Stimulated activated memory B cell treated with anti-CD40 and anti-IgM and Interleukin-4, amounts not matched to agents 10 μg/mL and 1 μg/mL and 100 μg/mL, for 72 hours (primary cell): Measurements from ENCODE around the gene TSC22D3.
A peak's percentile ranks its signal among the peaks of the same experiment; 100 is the strongest.

Experiments used
- ATAC-seq: fragments of 150-1000 bp; cut with Tn5 transposase; 2 replicates; pipeline ENCODE4 v1.10.0; 2021
- H3K27ac Mint-ChIP-seq: one replicate; pipeline ENCODE4 v1.8.0; 2022; ENCODE audit warnings: mild to moderate bottlenecking, mixed read lengths
- H3K27me3 Mint-ChIP-seq: one replicate; pipeline ENCODE4 v1.8.0; 2022; ENCODE audit warnings: mixed read lengths
- H3K36me3 Mint-ChIP-seq: one replicate; pipeline ENCODE4 v1.8.0; 2022; ENCODE audit warnings: mixed read lengths
- H3K4me1 Mint-ChIP-seq: one replicate; pipeline ENCODE4 v1.8.0; 2022; ENCODE audit warnings: mixed read lengths
- H3K4me3 Mint-ChIP-seq: one replicate; pipeline ENCODE4 v1.8.0; 2022; ENCODE audit warnings: mild to moderate bottlenecking, moderate library complexity, mixed read lengths
- H3K9me3 Mint-ChIP-seq: one replicate; pipeline ENCODE4 v1.8.0; 2022; ENCODE audit warnings: mixed read lengths

Gene TSC22D3

DNA sequence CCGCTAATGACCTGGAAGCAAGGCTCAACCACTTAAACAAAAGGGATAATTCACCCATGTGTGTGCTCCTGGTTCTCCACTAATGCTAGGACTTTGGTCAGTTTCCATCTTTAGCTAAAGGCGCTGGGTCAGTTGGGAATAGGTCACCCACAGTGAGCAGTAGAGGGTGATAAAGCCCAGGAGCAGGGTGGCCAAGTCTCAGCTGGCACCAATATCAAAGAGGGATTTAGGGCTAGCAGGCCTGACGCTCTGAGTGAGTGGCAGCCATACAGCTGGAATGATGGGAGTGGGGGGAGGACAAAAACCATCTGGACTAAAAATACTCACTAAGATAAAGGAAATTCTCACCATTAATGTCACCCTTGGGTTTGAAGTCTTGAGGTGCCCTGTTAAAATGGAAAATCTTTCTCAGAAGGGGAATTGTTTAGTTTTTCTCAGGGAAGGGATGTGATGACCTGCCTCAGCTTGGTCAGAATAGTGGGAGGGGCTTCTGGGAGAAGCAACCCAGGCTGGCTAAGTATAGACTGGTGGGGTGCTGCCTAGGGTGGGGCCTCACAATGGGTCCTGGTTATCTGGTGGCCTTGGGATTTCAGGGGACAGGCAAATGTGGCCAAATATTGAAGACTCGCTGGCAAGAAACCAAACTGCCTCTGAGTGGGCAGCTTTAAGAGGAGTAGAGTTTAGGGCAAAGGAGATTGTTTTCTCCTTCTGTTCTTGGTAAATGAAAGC lies 47.1 kb downstream of the TSC22D3 start:
- ATAC-seq: no peak
- Mint-ChIP-seq H3K4me1 (peaks cover 11% of the 10 kb centered on the region), H3K4me3 (no peak overlapping the region)

DNA sequence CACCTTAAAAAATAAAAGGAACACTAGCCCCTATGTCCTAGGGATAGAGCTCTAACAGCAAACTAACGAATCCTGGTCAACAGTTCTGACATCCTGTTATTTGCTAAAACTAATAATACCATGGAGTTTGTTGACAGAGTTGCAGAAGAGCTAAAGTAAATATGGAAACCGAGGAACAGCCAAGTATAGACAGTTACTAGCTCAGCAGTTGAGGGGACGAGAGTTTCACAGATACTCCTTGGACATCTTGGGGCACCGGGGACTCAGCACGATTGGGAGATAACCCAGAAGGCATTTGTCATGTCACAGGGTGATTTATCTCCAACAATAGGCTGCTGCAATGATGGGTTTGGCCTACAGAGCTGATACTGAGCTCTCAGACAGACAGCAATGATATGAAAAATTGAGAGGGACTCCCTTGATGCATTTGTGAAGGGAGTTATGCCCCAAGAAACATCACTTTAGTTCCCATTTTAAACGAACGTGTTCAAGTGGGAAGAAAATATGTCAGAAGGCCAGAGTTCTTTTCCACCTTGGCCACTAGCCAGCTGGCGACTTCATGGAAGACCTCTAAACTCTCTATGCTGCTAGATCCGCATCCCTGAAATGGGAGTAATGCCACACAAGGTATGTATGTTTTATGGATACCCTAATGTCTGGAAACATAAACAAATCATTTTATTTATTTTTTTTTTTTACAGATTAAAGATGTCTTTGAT lies 48.6 kb downstream of the TSC22D3 start:
- Mint-ChIP-seq H3K27ac (no peak overlapping the region), H3K27me3 (no peaks in the 10 kb centered on the region), H3K4me3 (no peak overlapping the region), H3K4me1 (peaks cover 9% of the 10 kb centered on the region), H3K36me3 (no peaks in the 10 kb centered on the region), H3K9me3 (no peaks in the 10 kb centered on the region)
- ATAC-seq: no peak

More for the DNA sequence above, 47.1 kb downstream of the TSC22D3 start:
- Mint-ChIP-seq H3K27ac (peak overlapping the region; percentile 49), H3K27me3 (no peaks in the 10 kb centered on the region), H3K9me3 (no peaks in the 10 kb centered on the region), H3K36me3 (no peaks in the 10 kb centered on the region)

DNA sequence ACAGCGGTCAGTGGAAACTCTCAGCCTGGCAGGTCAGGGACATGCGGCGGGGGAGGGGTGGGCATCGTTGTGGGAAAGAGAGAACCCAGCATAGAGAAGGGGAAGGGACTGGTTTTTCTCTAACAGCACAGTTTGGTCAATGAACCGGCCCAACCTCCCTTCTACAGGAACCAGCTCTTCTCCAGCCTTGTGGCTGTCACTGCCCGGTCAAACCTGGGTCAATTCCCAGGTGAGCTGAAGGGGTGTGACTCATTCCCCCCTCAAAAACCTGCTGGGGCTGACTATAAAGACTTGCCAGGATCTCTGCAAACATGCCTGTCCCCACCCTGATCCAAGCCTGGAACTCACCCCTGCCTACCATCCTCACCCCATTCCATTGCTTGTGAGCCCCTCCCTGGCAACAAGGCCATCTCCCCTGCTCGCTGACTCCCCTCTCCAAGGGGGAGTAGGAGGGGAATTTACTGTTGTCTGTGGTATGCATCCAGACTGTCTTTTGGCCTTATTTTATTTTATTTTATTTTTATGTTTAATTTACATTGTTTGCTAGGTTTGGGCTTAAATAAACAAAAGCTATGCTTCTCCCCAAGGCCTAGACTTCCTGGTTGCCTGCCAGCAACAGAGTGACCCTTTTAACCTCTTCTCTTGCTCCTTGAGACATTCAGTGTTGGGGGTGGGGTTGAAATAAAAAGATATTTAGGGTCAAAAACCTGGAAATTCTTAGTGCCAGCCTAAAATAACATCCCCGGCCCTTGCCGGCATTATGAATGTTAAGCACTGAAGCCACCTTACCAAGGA lies 49.6 kb downstream of the TSC22D3 start:
- no peaks in the 10 kb centered on the region for H3K27me3 Mint-ChIP-seq

DNA sequence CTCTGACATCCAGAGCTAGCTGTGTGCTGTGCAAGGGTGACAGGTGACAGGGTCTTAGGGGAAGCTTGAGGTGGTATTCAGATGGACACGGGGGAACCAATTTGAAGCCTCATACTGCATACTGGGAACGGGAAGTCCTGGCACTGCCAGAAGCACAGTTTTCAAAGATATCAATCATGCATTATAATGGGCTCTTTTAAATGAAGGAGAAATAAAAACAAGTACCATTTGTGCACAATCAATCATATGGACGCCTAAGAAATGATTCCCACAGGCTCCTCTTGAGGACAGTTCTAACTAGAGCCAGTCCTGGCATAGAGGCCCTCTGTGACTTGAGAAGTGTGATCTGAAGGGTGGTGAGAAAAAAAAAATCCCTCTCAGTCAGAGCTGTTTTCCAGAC lies 50.9 kb downstream of the TSC22D3 start:
- H3K27ac Mint-ChIP-seq: no peak overlapping the region
- peaks cover 23% of the 10 kb centered on the region for H3K4me1 Mint-ChIP-seq
- no peaks in the 10 kb centered on the region for H3K36me3 Mint-ChIP-seq
- H3K4me3 Mint-ChIP-seq: no peak overlapping the region
- H3K9me3 Mint-ChIP-seq: no peaks in the 10 kb centered on the region
- H3K27me3 Mint-ChIP-seq: no peaks in the 10 kb centered on the region
- ATAC-seq: no peak

More for the DNA sequence above, 49.6 kb downstream of the TSC22D3 start:
- Mint-ChIP-seq H3K36me3 (no peaks in the 10 kb centered on the region), H3K9me3 (no peaks in the 10 kb centered on the region), H3K4me1 (peaks cover 19% of the 10 kb centered on the region), H3K4me3 (no peak overlapping the region), H3K27ac (no peak overlapping the region)
- ATAC-seq: no peak

DNA sequence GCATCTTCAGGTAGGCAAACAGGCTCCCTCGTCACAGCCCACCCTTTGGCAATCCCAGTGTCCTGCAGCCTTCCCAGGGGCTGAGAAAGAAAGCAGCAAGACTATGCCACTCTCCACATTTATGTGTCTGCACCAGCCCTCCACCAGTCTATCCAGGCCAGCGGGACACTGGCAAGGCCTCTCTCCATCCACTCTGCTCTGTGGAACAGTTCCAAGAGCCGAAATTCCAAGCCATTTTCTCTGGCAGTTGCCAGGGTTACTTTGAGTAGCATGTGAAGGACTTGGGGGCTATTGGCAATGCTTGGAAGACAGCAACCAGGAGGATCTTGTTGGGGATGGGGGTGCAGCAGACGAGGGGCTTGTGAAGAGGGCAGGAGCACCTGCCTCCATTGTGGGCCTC lies 52.1 kb downstream of the TSC22D3 start:
- Mint-ChIP-seq H3K4me3 (no peak overlapping the region), H3K9me3 (no peaks in the 10 kb centered on the region), H3K4me1 (peaks cover 30% of the 10 kb centered on the region), H3K27me3 (no peaks in the 10 kb centered on the region), H3K27ac (peak overlapping the region; percentile 61), H3K36me3 (no peaks in the 10 kb centered on the region)
- ATAC-seq: no peak

DNA sequence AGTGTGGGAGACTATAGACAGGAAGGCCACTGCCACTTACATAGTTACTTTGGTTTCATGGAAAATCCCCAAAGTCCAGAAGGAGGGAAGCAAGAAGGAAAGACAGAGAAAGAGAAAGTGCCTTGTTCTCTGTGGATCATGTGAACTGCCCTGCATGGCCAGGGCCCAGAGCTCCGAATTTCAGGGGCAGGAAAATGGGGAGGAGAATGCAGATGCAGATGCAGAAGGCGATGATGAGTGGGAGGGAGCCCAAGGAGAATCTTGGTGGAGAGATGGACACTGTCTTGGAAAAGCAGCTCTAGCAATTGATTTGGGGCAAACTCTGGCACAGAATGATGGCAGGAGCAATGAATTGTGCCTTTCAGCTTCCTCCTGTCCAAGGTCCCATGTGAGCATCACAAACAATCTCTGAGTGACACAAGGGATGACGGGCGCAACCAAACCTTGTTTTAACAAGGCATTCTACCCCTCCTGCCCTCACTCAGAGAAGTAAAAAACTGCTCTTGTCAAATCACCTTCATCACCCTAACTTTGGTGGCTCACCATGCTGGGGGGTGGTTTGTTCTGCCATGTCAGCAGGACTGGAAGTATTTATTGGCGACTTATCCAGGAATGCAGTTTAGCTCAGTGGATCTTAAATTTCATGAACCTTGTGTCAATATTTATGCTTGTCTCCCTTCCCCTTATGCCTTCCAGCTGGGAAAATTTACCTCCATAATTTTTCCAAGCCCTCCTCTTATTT lies 53.5 kb downstream of the TSC22D3 start:
- Mint-ChIP-seq H3K27ac (peak overlapping the region; percentile 82), H3K9me3 (no peaks in the 10 kb centered on the region), H3K4me1 (peaks cover 42% of the 10 kb centered on the region), H3K36me3 (no peaks in the 10 kb centered on the region), H3K4me3 (no peak overlapping the region), H3K27me3 (no peaks in the 10 kb centered on the region)
- no peak for ATAC-seq

DNA sequence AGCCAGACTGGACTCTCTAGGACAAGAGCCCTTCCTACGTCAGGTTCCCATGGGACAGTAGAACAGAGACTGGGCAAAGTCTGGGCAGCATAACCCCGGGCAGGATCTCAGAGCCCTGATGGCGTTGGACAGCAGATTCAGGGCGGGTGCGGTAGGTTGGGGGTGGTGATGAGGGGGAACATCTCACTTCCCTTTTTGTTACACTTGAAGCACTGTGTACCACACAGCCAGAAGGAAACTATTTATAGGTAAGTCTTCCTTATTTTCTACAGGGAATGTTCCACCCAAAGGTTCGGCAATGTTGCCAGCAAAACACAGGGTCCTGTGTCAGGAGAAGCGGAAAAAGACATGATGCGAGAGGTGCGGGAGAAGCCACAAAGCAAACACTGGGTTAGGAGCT lies 54.3 kb downstream of the TSC22D3 start:
- peak; percentile 78 for ATAC-seq
- Mint-ChIP-seq H3K27ac (peak overlapping the region; percentile 82), H3K36me3 (no peaks in the 10 kb centered on the region), H3K4me3 (peak overlapping the region; percentile 63), H3K27me3 (no peaks in the 10 kb centered on the region), H3K4me1 (peaks cover 44% of the 10 kb centered on the region), H3K9me3 (no peaks in the 10 kb centered on the region)

DNA sequence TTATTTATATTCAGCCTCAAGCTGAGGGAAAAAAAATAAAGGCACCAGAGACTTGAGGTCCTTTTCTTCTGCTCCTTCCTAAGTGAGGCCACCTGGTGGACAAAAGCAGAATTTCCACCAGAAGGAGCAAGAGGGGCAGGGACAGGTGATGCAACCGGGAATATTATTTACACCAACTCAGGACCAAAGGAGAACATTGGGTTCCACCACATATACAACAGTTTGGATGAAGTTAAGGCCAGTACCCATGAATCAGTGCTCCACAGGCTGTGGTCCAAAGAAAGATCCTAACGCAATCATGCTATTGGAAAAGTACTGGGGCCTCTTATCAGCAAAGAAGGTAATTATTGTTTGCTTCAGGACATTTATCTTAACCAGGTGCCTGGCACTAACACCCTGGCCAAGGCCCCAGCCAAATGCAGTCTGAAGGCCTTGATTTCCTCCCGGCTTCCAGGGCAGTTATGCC lies 57.4 kb downstream of the TSC22D3 start:
- H3K4me3 Mint-ChIP-seq: no peak overlapping the region
- H3K27ac Mint-ChIP-seq: peak overlapping the region; percentile 89
- ATAC-seq: no peak
- no peaks in the 10 kb centered on the region for H3K27me3 Mint-ChIP-seq
- H3K4me1 Mint-ChIP-seq: peaks cover 74% of the 10 kb centered on the region
- H3K36me3 Mint-ChIP-seq: peaks cover 5% of the 10 kb centered on the region
- no peaks in the 10 kb centered on the region for H3K9me3 Mint-ChIP-seq

DNA sequence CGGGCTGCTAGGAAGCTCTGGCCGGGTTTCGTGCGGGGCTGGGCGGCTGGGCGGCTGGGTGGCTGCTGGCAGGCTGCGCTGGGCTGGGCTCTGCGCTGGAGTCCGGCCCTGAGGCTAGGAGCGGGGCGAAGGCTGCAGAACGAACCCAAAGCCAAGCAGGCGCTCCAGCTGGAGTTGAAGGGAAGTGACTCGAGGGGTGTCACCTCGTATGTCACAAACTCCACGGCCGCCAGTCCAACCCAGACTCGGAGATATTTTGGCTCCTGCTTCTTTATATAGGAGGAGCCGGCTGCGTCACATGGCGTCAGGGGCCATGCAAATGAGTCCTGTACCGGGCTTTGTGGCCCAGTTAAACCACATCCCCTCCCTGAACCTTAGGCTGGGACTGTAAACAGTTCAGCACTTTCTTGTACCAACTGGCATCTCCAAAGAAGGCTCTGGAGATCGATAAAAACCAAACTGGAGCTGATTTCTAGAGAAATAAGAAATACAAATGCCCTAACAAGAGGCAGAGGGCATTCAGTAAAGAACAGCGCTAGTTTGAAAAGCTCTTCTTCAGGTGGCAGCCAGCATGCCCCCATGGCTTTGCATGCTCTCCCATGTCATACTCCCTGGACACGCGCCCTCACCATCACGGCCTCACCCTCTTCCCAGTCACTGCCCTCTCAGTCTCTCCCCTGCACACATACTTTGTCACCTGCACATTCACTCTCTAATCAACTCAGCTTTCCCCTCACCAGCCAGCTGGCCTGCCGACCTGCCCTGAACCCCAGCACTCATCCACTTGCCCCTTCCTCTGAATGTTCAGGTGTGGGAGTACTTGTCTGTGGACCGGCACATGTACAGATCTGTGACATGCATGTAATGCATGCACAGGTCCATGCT lies 58.5 kb downstream of the TSC22D3 start:
- ATAC-seq: peak; percentile 92
- Mint-ChIP-seq H3K27ac (peak overlapping the region; percentile 89), H3K36me3 (peaks cover 5% of the 10 kb centered on the region), H3K4me1 (peaks cover 83% of the 10 kb centered on the region), H3K4me3 (peak overlapping the region; percentile 95), H3K9me3 (no peaks in the 10 kb centered on the region), H3K27me3 (no peaks in the 10 kb centered on the region)

DNA sequence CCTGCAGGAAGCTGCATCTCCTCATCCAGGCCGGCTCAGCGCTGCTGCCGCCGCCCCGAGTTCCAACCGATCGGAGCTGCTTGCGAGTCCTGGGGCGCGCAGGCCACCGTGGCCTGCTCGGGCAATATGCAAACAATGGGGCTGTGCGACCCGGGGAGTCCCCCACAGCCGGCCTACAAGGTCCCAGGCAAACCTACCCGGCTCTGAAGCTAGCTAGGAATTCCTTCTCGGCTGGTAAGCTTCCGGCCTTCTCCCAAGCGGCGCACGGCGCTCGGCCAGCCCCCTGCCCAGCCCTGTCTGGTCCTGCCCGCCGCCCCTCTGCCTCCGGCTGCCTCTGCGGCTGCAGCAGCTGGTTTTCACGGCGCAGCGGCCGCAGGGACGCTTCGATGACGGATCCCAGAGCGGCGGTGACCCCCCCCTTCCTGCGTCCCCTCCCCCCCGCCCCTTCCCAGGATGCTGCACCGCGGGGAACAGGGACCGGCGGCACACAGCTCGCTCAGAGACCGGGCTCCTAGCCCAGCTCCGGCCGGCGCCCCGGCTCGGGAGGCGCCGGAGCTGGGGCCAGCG lies 59.4 kb downstream of the TSC22D3 start:
- H3K9me3 Mint-ChIP-seq: no peaks in the 10 kb centered on the region

DNA sequence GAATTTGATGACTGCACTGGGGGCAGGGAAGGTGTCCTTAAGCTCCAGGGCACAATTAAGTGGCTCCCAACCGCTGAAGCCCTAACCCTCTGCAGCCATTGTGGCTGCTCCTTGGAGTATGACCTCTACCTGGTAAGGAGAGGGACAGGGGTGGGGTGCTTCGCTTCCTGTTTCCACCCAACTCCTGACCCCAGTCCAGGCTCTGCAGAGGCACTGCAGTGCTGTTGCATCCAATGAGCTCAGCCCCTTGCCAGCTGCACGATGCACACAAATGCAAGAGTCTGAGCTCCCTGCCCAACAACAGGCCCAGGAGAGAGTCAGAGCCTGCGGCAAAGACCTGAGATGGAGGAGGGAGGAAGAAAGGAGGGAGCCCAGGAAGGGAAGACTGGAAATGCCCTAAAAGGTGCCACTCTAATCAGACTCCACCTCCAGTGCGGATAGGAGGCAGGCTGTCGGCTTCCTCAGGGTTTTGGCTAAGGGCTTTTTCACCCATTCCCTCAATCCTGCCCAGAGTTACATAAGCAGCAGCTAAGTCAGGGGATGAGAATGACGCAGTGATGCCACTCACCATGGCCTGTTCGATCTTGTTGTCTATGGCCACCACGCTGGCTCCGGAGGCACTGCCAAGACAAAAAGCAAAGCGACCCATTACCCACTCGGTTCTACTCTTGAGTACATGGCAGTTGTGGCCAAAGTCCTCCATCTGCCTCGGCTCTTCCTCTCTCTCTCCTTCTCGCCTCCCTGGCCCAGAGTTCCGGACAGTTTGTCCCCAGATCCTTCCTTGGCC lies 60.1 kb downstream of the TSC22D3 start:
- Mint-ChIP-seq H3K9me3 (no peaks in the 10 kb centered on the region), H3K27me3 (no peaks in the 10 kb centered on the region), H3K4me1 (peaks cover 85% of the 10 kb centered on the region), H3K27ac (peak overlapping the region; percentile 89), H3K36me3 (peaks cover 5% of the 10 kb centered on the region), H3K4me3 (peak overlapping the region; percentile 95)
- no peak for ATAC-seq

More for the DNA sequence above, 59.4 kb downstream of the TSC22D3 start:
- no peaks in the 10 kb centered on the region for H3K27me3 Mint-ChIP-seq
- peaks cover 5% of the 10 kb centered on the region for H3K36me3 Mint-ChIP-seq
- H3K27ac Mint-ChIP-seq: peak overlapping the region; percentile 89
- H3K4me3 Mint-ChIP-seq: peak overlapping the region; percentile 95
- peaks cover 83% of the 10 kb centered on the region for H3K4me1 Mint-ChIP-seq
- peak; percentile 47 for ATAC-seq

DNA sequence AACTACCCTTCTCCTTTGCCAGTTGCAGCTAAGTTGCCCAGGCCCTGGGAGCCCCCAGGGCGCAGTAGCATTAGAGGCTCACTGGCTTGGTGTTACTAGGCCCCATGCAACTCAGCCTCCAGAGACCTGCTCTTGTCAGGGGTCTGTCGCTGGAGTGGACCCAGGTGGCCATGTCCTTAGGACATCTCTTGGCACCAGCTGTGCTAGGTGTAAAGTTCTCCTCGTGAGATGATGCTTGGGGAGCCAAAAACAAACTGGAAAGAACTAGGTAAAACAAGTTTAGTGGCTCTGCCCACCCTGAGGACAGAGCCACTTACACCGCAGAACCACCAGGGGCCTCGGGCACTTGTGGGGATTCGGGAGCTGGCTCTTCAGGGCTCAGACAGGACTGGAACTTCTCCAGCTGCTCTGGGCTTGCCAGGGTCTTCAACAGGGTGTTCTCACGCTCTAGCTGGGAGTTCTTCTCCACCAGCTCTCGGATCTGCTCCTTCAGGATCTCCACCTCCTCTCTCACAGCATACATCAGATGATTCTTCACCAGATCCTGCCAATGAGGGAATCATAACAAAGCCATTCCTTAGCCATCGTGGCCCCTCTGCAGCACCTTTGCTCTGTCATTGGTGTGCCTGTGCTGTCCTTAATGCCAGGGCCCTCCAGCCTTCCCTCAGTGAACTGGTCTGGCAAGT lies 61.2 kb downstream of the TSC22D3 start:
- Mint-ChIP-seq H3K36me3 (peaks cover 5% of the 10 kb centered on the region), H3K9me3 (no peaks in the 10 kb centered on the region), H3K4me3 (peak overlapping the region; percentile 95), H3K4me1 (peaks cover 80% of the 10 kb centered on the region), H3K27ac (peak overlapping the region; percentile 89), H3K27me3 (no peaks in the 10 kb centered on the region)
- ATAC-seq: no peak
